HG02623 (cell line): Measurements from ENCODE around the gene ODAPH.
"Not testable (repeated sequence)": the region's sequence is repeated elsewhere in the genome, so short reads cannot be mapped to it uniquely, and the experiment has no call there.

Experiments used
- ATAC-seq: cut with Tn5 transposase; IDR thresholded peaks from one replicate; pipeline ENCODE4 v1.9.1; 2021; ENCODE audit warnings: moderate library complexity; ENCODE audit not compliant: unreplicated experiment

Gene ODAPH

GRCh38 chr4:75555294-75556164, at the start of gene ODAPH:
TSS of gene ODAPH (plus strand) at chr4:75556066. CDS start at chr4:75556083, 17 bp downstream.
- ATAC-seq = peak; percentile 95

- ATAC-seq = not testable (repeated sequence)
Measured at GRCh38 chr4:75509592-75509991, 46.3 kb upstream of the ODAPH start.

- ATAC-seq = no peak
Measured at GRCh38 chr4:75511841-75512240, 44.0 kb upstream of the ODAPH start.

GRCh38 chr4:75512386-75513211, 43.3 kb upstream of the ODAPH start:
- no peak for ATAC-seq

GRCh38 chr4:75513526-75514130, 42.2 kb upstream of the ODAPH start:
- ATAC-seq = no peak

- ATAC-seq = peak; percentile 91
Measured at GRCh38 chr4:75514131-75514948, 41.5 kb upstream of the ODAPH start, which contains the start of the genes RCHY1 and THAP6. TSS of gene RCHY1 (minus strand) at chr4:75514403. CDS start at chr4:75514286, 117 bp downstream. TSS of gene THAP6 (plus strand) at chr4:75514473. CDS start at chr4:75515453, 980 bp downstream.

- no peak for ATAC-seq
Measured at GRCh38 chr4:75514949-75515612, 40.8 kb upstream of the ODAPH start.

GRCh38 chr4:75516144-75516543, 39.7 kb upstream of the ODAPH start:
- no peak for ATAC-seq

GRCh38 chr4:75519452-75519851, 36.4 kb upstream of the ODAPH start:
- ATAC-seq = not testable (repeated sequence)

- no peak for ATAC-seq
Measured at GRCh38 chr4:75525086-75525485, 30.8 kb upstream of the ODAPH start.

GRCh38 chr4:75525910-75526309, 30.0 kb upstream of the ODAPH start:
- no peak for ATAC-seq

- ATAC-seq = no peak
Measured at GRCh38 chr4:75527482-75527881, 28.4 kb upstream of the ODAPH start.

- ATAC-seq = no peak
Measured at GRCh38 chr4:75530556-75531322, 25.1 kb upstream of the ODAPH start.

GRCh38 chr4:75531536-75532143, 24.2 kb upstream of the ODAPH start:
- ATAC-seq = not testable (repeated sequence)

GRCh38 chr4:75533339-75533887, 22.5 kb upstream of the ODAPH start:
- not testable (repeated sequence) for ATAC-seq

GRCh38 chr4:75533926-75534325, 21.9 kb upstream of the ODAPH start:
- ATAC-seq = not testable (repeated sequence)

GRCh38 chr4:75537308-75537707, 18.6 kb upstream of the ODAPH start:
- not testable (repeated sequence) for ATAC-seq

- no peak for ATAC-seq
Measured at GRCh38 chr4:75542824-75543223, 13.0 kb upstream of the ODAPH start.
